HEK293T (cell line): ENCODE results near the gene GPD2.

Source experiments
- ARNT ChIP-seq: fragments of 450-650 bp; IDR thresholded peaks from 2 replicates; pipeline ENCODE4 v1.6.1; 2017; ENCODE audit warnings: mild to moderate bottlenecking
- BHLHE40 ChIP-seq: fragments of 450-650 bp; IDR thresholded peaks from 2 replicates; pipeline ENCODE4 v1.6.1; 2016; ENCODE audit warnings: mild to moderate bottlenecking, moderate library complexity, borderline replicate concordance
- CTBP1 ChIP-seq: fragments of 450-650 bp; IDR thresholded peaks from 2 replicates; pipeline ENCODE4 v1.6.1; 2016; ENCODE audit warnings: borderline replicate concordance
- ELF4 ChIP-seq: fragments of 450-650 bp; IDR thresholded peaks from 2 replicates; pipeline ENCODE4 v1.6.1; 2017; ENCODE audit warnings: antibody characterized with exemption
- FOXA1 ChIP-seq: fragments of 450-650 bp; IDR thresholded peaks from 2 replicates; pipeline ENCODE4 v1.6.1; 2016; ENCODE audit warnings: mild to moderate bottlenecking
- FOXK2 ChIP-seq: fragments of 450-650 bp; IDR thresholded peaks from 2 replicates; pipeline ENCODE4 v1.6.1; 2016; ENCODE audit warnings: mild to moderate bottlenecking
- FOXM1 ChIP-seq: fragments of 450-650 bp; IDR thresholded peaks from 2 replicates; pipeline ENCODE4 v1.6.1; 2017; ENCODE audit warnings: mild to moderate bottlenecking, borderline replicate concordance
- L3MBTL2 ChIP-seq: fragments of 450-650 bp; conservative IDR thresholded peaks from 2 replicates; pipeline ENCODE4 v1.6.1; 2016; ENCODE audit warnings: mild to moderate bottlenecking
- NFRKB ChIP-seq: fragments of 450-650 bp; IDR thresholded peaks from 2 replicates; pipeline ENCODE4 v1.6.1; 2016; ENCODE audit warnings: mild to moderate bottlenecking, moderate library complexity
- SP1 ChIP-seq: fragments of 450-650 bp; IDR thresholded peaks from 2 replicates; pipeline ENCODE4 v1.6.1; 2017
- TARDBP ChIP-seq: fragments of 450-650 bp; IDR thresholded peaks from 2 replicates; pipeline ENCODE4 v1.6.1; 2016
- ZNF384 ChIP-seq: fragments of 450-650 bp; IDR thresholded peaks from 2 replicates; pipeline ENCODE4 v1.6.1; 2016
- TF ChIP-seq, protein P1 (sequence below): fragments of 450-650 bp; IDR thresholded peaks from 2 replicates; pipeline ENCODE4 v1.6.1; 2016

DNA sequence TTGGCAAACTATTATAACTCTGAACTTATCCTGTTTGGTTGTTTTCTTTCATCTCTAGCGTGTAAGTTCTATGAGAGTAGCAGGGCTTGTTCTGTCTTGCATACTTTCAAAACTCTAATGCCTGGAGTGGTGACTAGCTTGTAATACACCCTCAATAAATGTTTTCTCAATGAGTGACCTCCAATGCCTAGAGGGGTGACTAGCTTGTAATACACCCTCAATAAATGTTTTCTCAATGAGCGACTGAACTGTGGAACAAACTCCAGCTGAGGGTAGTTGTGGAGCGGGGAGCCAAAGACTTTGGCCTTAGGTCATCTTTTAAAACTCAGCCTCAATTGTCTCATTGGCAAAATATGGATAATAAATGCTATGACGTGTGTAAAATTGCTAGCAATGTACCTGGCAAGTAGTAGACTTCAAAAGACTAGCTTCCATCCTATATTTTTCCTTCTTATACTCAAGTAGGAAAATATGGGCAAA is 1.8 kb downstream of the GPD2 start:
- no peak for TF ChIP-seq SP1
- no peak for TF ChIP-seq FOXA1
- TF ChIP-seq FOXM1 = no peak
- no peak for TF ChIP-seq ZNF384
- no peak for TF ChIP-seq ELF4
- TF ChIP-seq ARNT = no peak
- TF ChIP-seq NFRKB = no peak
- TF ChIP-seq BHLHE40 = no peak
- TF ChIP-seq CTBP1 = no peak
- no peak for TF ChIP-seq TARDBP
- TF ChIP-seq, protein P1, sequence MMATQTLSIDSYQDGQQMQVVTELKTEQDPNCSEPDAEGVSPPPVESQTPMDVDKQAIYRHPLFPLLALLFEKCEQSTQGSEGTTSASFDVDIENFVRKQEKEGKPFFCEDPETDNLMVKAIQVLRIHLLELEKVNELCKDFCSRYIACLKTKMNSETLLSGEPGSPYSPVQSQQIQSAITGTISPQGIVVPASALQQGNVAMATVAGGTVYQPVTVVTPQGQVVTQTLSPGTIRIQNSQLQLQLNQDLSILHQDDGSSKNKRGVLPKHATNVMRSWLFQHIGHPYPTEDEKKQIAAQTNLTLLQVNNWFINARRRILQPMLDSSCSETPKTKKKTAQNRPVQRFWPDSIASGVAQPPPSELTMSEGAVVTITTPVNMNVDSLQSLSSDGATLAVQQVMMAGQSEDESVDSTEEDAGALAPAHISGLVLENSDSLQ = no peak
- TF ChIP-seq FOXK2 = no peak
- no peak for TF ChIP-seq L3MBTL2
